ENCODE measurements around the gene ARL4A. TPM values are rescaled to one million over a fixed set of nuclear protein-coding genes. Genes with fewer than 3 reads are reported as not detected.

The ARL4A gene
- total RNA-seq, 1 donor from 2014 or later: 12.3 TPM

DNA sequence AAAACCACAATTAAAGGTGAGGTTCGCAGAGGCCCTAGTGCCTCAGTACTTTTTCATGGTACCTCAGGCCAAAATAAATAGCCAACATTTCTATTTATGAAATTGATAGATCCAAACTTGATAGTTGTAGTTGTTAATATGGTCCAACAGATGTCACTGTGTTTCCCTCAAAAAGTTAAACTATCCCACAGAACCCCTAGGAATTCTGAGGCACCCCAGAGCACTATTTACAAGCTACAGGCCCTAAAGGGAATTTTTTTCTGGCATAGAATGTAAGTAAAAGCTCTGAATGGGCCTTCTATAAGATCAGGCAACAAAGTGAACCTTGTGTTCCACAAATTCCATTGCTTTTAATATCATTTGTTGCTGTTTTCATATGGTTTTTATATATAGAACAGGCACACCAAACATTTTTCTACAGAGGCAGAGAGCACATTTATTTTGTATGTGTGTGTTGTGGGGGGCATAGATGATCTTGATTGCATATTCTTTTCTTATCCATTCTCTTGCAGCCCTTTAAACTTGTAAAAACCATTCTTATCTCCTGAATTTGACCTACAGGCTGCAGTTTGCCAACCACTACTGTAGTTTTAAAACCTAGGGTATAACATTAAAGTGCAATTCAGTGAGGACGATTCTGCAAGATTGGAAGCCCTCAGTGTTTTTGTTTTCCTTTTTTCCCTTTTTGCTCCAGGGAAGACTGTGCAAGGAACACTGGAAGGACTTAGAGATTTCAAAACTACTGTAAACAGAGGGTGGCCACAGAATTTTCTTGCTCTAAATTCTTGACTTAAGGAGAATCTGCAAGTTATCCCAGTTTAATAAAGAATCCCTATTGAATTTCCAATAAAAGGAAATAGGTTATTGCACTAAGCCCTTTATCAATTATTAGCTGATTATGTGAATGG is 3.5 kb upstream of the ARL4A start:
- Mint-ChIP-seq H3K36me3 (ENCODE audit: unreplicated experiment) (no peaks in the 10 kb centered on the region), H3K4me3 (ENCODE audit: unreplicated experiment) (no peak overlapping the region), H3K27me3 (ENCODE audit: unreplicated experiment) (no peaks in the 10 kb centered on the region), H3K27ac (ENCODE audit: unreplicated experiment) (no peak overlapping the region), H3K4me1 (ENCODE audit: low read depth, unreplicated experiment) (peaks cover 15% of the 10 kb centered on the region), H3K9me3 (ENCODE audit: unreplicated experiment) (no peaks in the 10 kb centered on the region)
- no peak for DNase-seq
- TF ChIP-seq, protein P1, sequence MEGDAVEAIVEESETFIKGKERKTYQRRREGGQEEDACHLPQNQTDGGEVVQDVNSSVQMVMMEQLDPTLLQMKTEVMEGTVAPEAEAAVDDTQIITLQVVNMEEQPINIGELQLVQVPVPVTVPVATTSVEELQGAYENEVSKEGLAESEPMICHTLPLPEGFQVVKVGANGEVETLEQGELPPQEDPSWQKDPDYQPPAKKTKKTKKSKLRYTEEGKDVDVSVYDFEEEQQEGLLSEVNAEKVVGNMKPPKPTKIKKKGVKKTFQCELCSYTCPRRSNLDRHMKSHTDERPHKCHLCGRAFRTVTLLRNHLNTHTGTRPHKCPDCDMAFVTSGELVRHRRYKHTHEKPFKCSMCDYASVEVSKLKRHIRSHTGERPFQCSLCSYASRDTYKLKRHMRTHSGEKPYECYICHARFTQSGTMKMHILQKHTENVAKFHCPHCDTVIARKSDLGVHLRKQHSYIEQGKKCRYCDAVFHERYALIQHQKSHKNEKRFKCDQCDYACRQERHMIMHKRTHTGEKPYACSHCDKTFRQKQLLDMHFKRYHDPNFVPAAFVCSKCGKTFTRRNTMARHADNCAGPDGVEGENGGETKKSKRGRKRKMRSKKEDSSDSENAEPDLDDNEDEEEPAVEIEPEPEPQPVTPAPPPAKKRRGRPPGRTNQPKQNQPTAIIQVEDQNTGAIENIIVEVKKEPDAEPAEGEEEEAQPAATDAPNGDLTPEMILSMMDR (IDR thresholded peaks at IDR 0.05; ENCODE audit: partially characterized antibody, unreplicated experiment): no peak

DNA sequence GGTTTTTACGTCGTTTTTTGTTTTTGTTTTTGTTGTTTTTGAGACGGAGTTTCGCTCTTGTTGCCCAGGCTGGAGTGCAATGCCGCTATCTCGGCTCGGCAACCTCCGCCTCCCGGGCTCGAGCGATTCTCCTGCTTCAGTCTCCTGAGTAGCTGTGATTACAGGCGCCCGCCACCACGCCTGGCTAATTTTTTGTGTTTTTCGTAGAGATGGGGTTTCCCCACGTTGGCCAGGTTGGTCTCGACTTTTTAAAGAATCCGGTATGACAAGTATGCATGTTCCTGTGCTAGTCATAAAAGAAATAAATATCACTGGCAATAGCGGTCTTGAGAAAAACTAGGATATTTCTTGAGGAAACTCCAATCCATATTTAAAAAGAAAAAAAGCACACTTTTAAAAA is 2.7 kb upstream of the ARL4A start:
- H3K27me3 Mint-ChIP-seq (ENCODE audit: unreplicated experiment): no peaks in the 10 kb centered on the region
- no peak overlapping the region for H3K4me3 Mint-ChIP-seq (ENCODE audit: unreplicated experiment)
- no peak for DNase-seq
- no peaks in the 10 kb centered on the region for H3K9me3 Mint-ChIP-seq (ENCODE audit: unreplicated experiment)
- H3K36me3 Mint-ChIP-seq (ENCODE audit: unreplicated experiment): no peaks in the 10 kb centered on the region
- H3K27ac Mint-ChIP-seq (ENCODE audit: unreplicated experiment): no peak overlapping the region
- peaks cover 17% of the 10 kb centered on the region for H3K4me1 Mint-ChIP-seq (ENCODE audit: low read depth, unreplicated experiment)
- TF ChIP-seq, protein P1 (IDR thresholded peaks at IDR 0.05; ENCODE audit: partially characterized antibody, unreplicated experiment): no peak

- H3K27ac Mint-ChIP-seq (ENCODE audit: unreplicated experiment): peak overlapping the region; percentile 72
- peaks cover 19% of the 10 kb centered on the region for H3K4me1 Mint-ChIP-seq (ENCODE audit: low read depth, unreplicated experiment)
- H3K4me3 Mint-ChIP-seq (ENCODE audit: unreplicated experiment): peak overlapping the region; percentile 79
- DNase-seq: peak; percentile 44
- H3K27me3 Mint-ChIP-seq (ENCODE audit: unreplicated experiment): no peaks in the 10 kb centered on the region
- TF ChIP-seq, protein P1 (IDR thresholded peaks at IDR 0.05; ENCODE audit: partially characterized antibody, unreplicated experiment): no peak
- no peaks in the 10 kb centered on the region for H3K9me3 Mint-ChIP-seq (ENCODE audit: unreplicated experiment)
- no peaks in the 10 kb centered on the region for H3K36me3 Mint-ChIP-seq (ENCODE audit: unreplicated experiment)
These were observed 1.9 kb upstream of the ARL4A start for GRCh38 chr7:12685550-12685949.

DNA sequence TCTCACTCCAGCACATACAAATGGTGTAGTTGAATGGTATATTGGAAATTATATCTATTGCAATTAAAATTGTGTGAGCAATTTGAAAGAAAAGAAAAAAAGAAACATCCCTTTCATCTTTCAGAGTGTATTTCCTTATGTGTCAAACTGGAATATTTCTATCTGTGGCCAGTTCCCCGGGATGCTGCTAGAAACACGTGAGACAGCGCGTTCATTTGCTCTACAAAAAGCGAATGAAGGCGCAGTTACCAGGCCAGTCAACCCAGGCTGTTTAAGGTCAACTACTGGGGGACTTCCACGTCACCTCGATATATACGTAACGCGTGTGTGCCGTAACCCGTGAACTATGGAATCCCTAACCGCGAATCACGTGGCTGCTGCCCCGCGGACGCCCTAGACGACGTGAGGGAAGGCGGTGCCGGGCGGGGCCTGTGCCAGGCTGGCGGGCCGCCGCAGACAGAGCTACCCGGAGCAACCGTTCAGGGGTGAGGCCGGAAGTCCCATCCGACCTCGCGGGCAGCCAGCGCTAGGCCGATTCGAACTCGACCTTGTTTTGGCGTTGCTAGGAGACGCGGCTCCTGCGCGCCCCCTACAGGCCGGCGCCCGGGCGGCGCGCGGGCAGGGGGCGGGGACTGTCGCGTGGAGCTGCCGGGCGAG is 1.1 kb upstream of the ARL4A start:
- H3K9me3 Mint-ChIP-seq (ENCODE audit: unreplicated experiment): no peaks in the 10 kb centered on the region
- peak overlapping the region; percentile 73 for H3K27ac Mint-ChIP-seq (ENCODE audit: unreplicated experiment)
- no peaks in the 10 kb centered on the region for H3K27me3 Mint-ChIP-seq (ENCODE audit: unreplicated experiment)
- H3K4me3 Mint-ChIP-seq (ENCODE audit: unreplicated experiment): peak overlapping the region; percentile 85
- H3K4me1 Mint-ChIP-seq (ENCODE audit: low read depth, unreplicated experiment): peaks cover 19% of the 10 kb centered on the region
- H3K36me3 Mint-ChIP-seq (ENCODE audit: unreplicated experiment): no peaks in the 10 kb centered on the region
- DNase-seq: peak; percentile 93
- TF ChIP-seq, protein P1 (IDR thresholded peaks at IDR 0.05; ENCODE audit: partially characterized antibody, unreplicated experiment): peak; percentile 98

Measured in glutamatergic neuron (in vitro differentiated cells).